IMR-90 (cell line): Measurements from ENCODE around the gene NACC1. TPM values are rescaled to one million over a fixed set of nuclear protein-coding genes. Genes with fewer than 3 reads are reported as not detected.

Source experiments
- ATAC-seq: fragments of 200-7000 bp; cut with Tn5 transposase; 2 replicates; pipeline ENCODE4 v1.9.1; 2020; ENCODE audit warnings: low read depth, mild to moderate bottlenecking, moderate library complexity
- BruUV-seq: library from RNA; stranded (reverse); fragments of 400-500 nt; replicated peaks from 2 replicates; lab custom pipeline; 2021; lab: Mats Ljungman, UMichigan
- CTCF ChIA-PET: fragments of 300-600 bp; formaldehyde crosslinking; extraction: SDS; loops from one replicate; lab custom pipeline; 2021; ENCODE audit warnings: antibody characterized with exemption; lab: Yijun Ruan, JAX
- POLR2A ChIA-PET: fragments of 300-600 bp; sonication (Branson Sonifier 250); formaldehyde crosslinking; loops from one replicate; lab custom pipeline; 2022; ENCODE audit warnings: antibody characterized with exemption; ENCODE audit not compliant: unreplicated experiment; lab: Charles Lee
- DNase-seq: peaks from one replicate; pipeline ENCODE4 v3.0.0; 2013
- H2AFZ ChIP-seq: replicated peaks from 2 replicates; pipeline ENCODE3; 2013; ENCODE audit warnings: low read length, mild to moderate bottlenecking; ENCODE audit not compliant: poor library complexity
- H2AK5ac ChIP-seq: 2 replicates; pipeline ENCODE4 v1.6.1; 2013; ENCODE audit warnings: low read depth, low read length, inconsistent platforms
- H2AK9ac ChIP-seq: replicated peaks from 2 replicates; pipeline ENCODE3; 2013; ENCODE audit warnings: mild to moderate bottlenecking, low read depth, low read length, moderate library complexity; ENCODE audit not compliant: poor library complexity
- H2BK120ac ChIP-seq: 2 replicates; pipeline ENCODE4 v1.6.1; 2013; ENCODE audit warnings: low read depth, low read length, inconsistent platforms
- H2BK15ac ChIP-seq: 3 replicates; pipeline ENCODE4 v1.6.1; 2013; ENCODE audit warnings: low read depth, low read length, inconsistent platforms
- H2BK20ac ChIP-seq: 2 replicates; pipeline ENCODE4 v1.6.1; 2013; ENCODE audit warnings: low read depth, mild to moderate bottlenecking, inconsistent platforms, low read length, moderate library complexity
- H2BK5ac ChIP-seq: 2 replicates; pipeline ENCODE4 v1.6.1; 2013; ENCODE audit warnings: mild to moderate bottlenecking, low read depth, low read length, inconsistent platforms; ENCODE audit not compliant: poor library complexity, severe bottlenecking
- H3K14ac ChIP-seq: replicated peaks from 2 replicates; pipeline ENCODE4 v1.6.1; 2013; ENCODE audit warnings: low read depth, low read length, inconsistent platforms
- H3K18ac ChIP-seq: 2 replicates; pipeline ENCODE4 v1.6.1; 2013; ENCODE audit warnings: low read depth, low read length, control low read depth
- H3K23ac ChIP-seq: 2 replicates; pipeline ENCODE4 v1.6.1; 2013; ENCODE audit warnings: low read depth, low read length, inconsistent platforms
- H3K27ac ChIP-seq: 2 replicates; pipeline ENCODE4 v1.5.1; 2013; ENCODE audit warnings: mild to moderate bottlenecking, control low read depth, low read length; ENCODE audit not compliant: insufficient read depth
- H3K27me3 ChIP-seq: 2 replicates; pipeline ENCODE4 v1.6.1; 2013; ENCODE audit warnings: low read length; ENCODE audit not compliant: control insufficient read depth, insufficient read depth
- H3K36me3 ChIP-seq: 2 replicates; pipeline ENCODE4 v1.6.1; 2013; ENCODE audit warnings: low read length, mixed read lengths; ENCODE audit not compliant: control insufficient read depth, insufficient read depth
- H3K4ac ChIP-seq: 2 replicates; pipeline ENCODE4 v1.6.1; 2013; ENCODE audit warnings: low read depth, low read length, inconsistent platforms
- H3K4me1 ChIP-seq: 2 replicates; pipeline ENCODE4 v1.6.1; 2013; ENCODE audit warnings: low read length, mixed read lengths; ENCODE audit not compliant: control insufficient read depth, insufficient read depth
- H3K4me2 ChIP-seq: 2 replicates; pipeline ENCODE4 v1.6.1; 2013; ENCODE audit warnings: low read depth, mild to moderate bottlenecking, control low read depth, low read length, moderate library complexity
- H3K4me3 ChIP-seq: 2 replicates; pipeline ENCODE4 v1.5.1; 2013; ENCODE audit warnings: low read depth, mild to moderate bottlenecking, control low read depth, low read length, moderate library complexity; ENCODE audit not compliant: insufficient read depth
- H3K56ac ChIP-seq: 2 replicates; pipeline ENCODE4 v1.6.1; 2013; ENCODE audit warnings: low read length, inconsistent platforms; ENCODE audit not compliant: insufficient read depth; ENCODE audit errors: extremely low read depth
- H3K79me1 ChIP-seq, 2 experiments: 2 replicates each; pipeline ENCODE4 v1.6.1; 2013; ENCODE audit warnings: low read length in 2 of 2, inconsistent platforms in 1 of 2, low read depth in 1 of 2
- H3K9ac ChIP-seq: 2 replicates; pipeline ENCODE4 v1.6.1; 2013; ENCODE audit warnings: low read depth, low read length, control low read depth
- H3K9me1 ChIP-seq: 2 replicates; pipeline ENCODE4 v1.6.1; 2013; ENCODE audit warnings: low read length, inconsistent platforms; ENCODE audit not compliant: insufficient read depth
- H3K9me3 ChIP-seq: 2 replicates; pipeline ENCODE4 v1.6.1; 2013; ENCODE audit warnings: low read length; ENCODE audit not compliant: control insufficient read depth, insufficient read depth
- H4K20me1 ChIP-seq: 2 replicates; pipeline ENCODE4 v1.6.1; 2013; ENCODE audit warnings: low read length, inconsistent platforms; ENCODE audit not compliant: insufficient read depth
- H4K5ac ChIP-seq: 2 replicates; pipeline ENCODE4 v1.6.1; 2013; ENCODE audit warnings: mild to moderate bottlenecking, low read depth, low read length, control low read depth
- H4K8ac ChIP-seq, 2 experiments: 2 replicates each; pipeline ENCODE4 v1.6.1; 2013; ENCODE audit warnings: low read depth in 2 of 2, low read length in 2 of 2, control low read depth in 1 of 2, inconsistent platforms in 1 of 2
- H4K91ac ChIP-seq: 2 replicates; pipeline ENCODE4 v1.6.1; 2013; ENCODE audit warnings: low read depth, low read length, inconsistent platforms; ENCODE audit not compliant: insufficient read depth
- BHLHE40 ChIP-seq: fragments of 150-350 bp; IDR thresholded peaks from 2 replicates; pipeline ENCODE4 v1.6.1; 2016; ENCODE audit warnings: mild to moderate bottlenecking, low read depth, low read length
- CEBPB ChIP-seq: IDR thresholded peaks from 2 replicates; pipeline ENCODE4 v1.6.1; 2012; ENCODE audit warnings: low read depth, low read length, improper control_type of control experiment
- FOS ChIP-seq: fragments of 150-350 bp; IDR thresholded peaks from 2 replicates; pipeline ENCODE4 v1.6.1; 2016; ENCODE audit warnings: low read depth, low read length
- MXI1 ChIP-seq: IDR thresholded peaks from 2 replicates; pipeline ENCODE4 v1.6.1; 2012; ENCODE audit warnings: low read depth, mild to moderate bottlenecking, low read length, moderate library complexity, borderline replicate concordance
- NFE2L2 ChIP-seq: fragments of 150-350 bp; IDR thresholded peaks from 2 replicates; pipeline ENCODE4 v1.6.1; 2016; ENCODE audit warnings: low read depth, mild to moderate bottlenecking, low read length
- RAD21 ChIP-seq: IDR thresholded peaks from 2 replicates; pipeline ENCODE4 v1.6.1; 2012; ENCODE audit warnings: low read length, improper control_type of control experiment
- RFX5 ChIP-seq: IDR thresholded peaks from 2 replicates; pipeline ENCODE4 v1.8.0; 2012; ENCODE audit warnings: low read depth, mild to moderate bottlenecking, low read length, moderate library complexity
- SMC3 ChIP-seq: fragments of 150-350 bp; IDR thresholded peaks from 2 replicates; pipeline ENCODE4 v1.6.1; 2016; ENCODE audit warnings: low read depth, mild to moderate bottlenecking, antibody characterized with exemption, low read length, moderate library complexity
- WGBS, 2 experiments: methylation state at CpG; one replicate each; pipeline versions ENCODE4 v1.1.5 to v1.1.7; 2013; ENCODE audit warnings: missing lambda C conversion rate in 2 of 2; ENCODE audit not compliant: insufficient read length in 1 of 2; ENCODE audit errors: extremely low coverage in 2 of 2; 5-methylcytosine and 5-hydroxymethylcytosine counted together
- dilution Hi-C: fragments of 300-500 bp; cut with HindIII; formaldehyde crosslinking; loops from one replicate; pipeline ENCODE4 v1.14.3; 2018; ENCODE audit warnings: low sequenced_read_pairs; ENCODE audit not compliant: unreplicated experiment
- in situ Hi-C: fragments of 300-500 bp; cut with MboI; formaldehyde crosslinking; loops from 3 replicates; pipeline ENCODE4 v1.14.3; 2019; ENCODE audit warnings: low sequenced_read_pairs, inconsistent platforms, mixed read lengths
- intact Hi-C: fragments of 100-400 bp; cut with micrococcal nuclease; formaldehyde crosslinking; loops from 2 replicates; pipeline ENCODE4 v1.10.0; 2022
- polyA plus RNA-seq, 3 experiments: library from polyadenylated mRNA; depleted of rRNA; stranded (reverse); fragments of >200 nt; gene quantifications; 2 replicates each; pipeline ENCODE4 v1.2.3, GENCODE V29; 2012; ENCODE audit warnings: low replicate concordance in 1 of 3
- total RNA-seq: library from RNA; depleted of rRNA; stranded (reverse); fragments of >200 nt; gene quantifications from 2 replicates; pipeline ENCODE4 v1.2.3, GENCODE V29; 2012
- TF ChIP-seq, protein P1 (sequence below): conservative IDR thresholded peaks from 2 replicates; pipeline ENCODE4 v1.5.1; 2012; ENCODE audit warnings: mild to moderate bottlenecking, low read depth, low read length, improper control_type of control experiment
- TF ChIP-seq, protein P2 (sequence below): fragments of 150-350 bp; IDR thresholded peaks from 2 replicates; pipeline ENCODE4 v1.6.1; 2016; ENCODE audit warnings: low read depth, mild to moderate bottlenecking, low read length, moderate library complexity, borderline replicate concordance

Gene NACC1
- total and polyA plus RNA-seq, 2 of the 4 experiments (the other 2 are of a cell fraction) = 42.5 to 181 TPM

- WGBS, 2 experiments = no CpG with 5 or more reads among the region's 18 CpGs
- Histone ChIP-seq H3K18ac (no peak overlapping the region), H3K4me3 (no peak overlapping the region), H3K79me1 (peaks cover 0 to 17% of the 10 kb centered on the region in 2 experiments; a peak in 1 of 4 replicates), H2BK15ac (no peak overlapping the region), H3K27ac (no peak overlapping the region), H3K27me3 (no peaks in the 10 kb centered on the region), H3K56ac (no peak overlapping the region), H2AFZ (no peak overlapping the region), H2BK20ac (no peak overlapping the region), H4K91ac (no peak overlapping the region), H2AK9ac (no peak overlapping the region), H3K4me2 (no peak overlapping the region), H2AK5ac (no peak overlapping the region), H3K9me3 (no peaks in the 10 kb centered on the region), H2BK5ac (no peak overlapping the region), H3K14ac (no peak overlapping the region), H3K9me1 (0 out of 2 replicates have a peak, but pooled peaks cover 4% of the 10 kb centered on the region), H3K4me1 (peaks cover 12% of the 10 kb centered on the region), H3K9ac (no peak overlapping the region), H4K5ac (no peak overlapping the region), H2BK120ac (no peak overlapping the region), H3K4ac (no peak overlapping the region), H4K8ac (no peak overlapping the region), H4K20me1 (no peaks in the 10 kb centered on the region; the same call in 1 of the 2 replicates), H3K36me3 (peaks cover 10% of the 10 kb centered on the region; the same call in 1 of the 2 replicates), H3K23ac (no peak overlapping the region)
- peak; percentile 36; the same call in 1 of the 2 replicates for TF ChIP-seq RAD21
- no peak for TF ChIP-seq BHLHE40
- no peak for TF ChIP-seq MXI1
- TF ChIP-seq FOS = no peak
- TF ChIP-seq RFX5 = no peak
- TF ChIP-seq, protein P1, sequence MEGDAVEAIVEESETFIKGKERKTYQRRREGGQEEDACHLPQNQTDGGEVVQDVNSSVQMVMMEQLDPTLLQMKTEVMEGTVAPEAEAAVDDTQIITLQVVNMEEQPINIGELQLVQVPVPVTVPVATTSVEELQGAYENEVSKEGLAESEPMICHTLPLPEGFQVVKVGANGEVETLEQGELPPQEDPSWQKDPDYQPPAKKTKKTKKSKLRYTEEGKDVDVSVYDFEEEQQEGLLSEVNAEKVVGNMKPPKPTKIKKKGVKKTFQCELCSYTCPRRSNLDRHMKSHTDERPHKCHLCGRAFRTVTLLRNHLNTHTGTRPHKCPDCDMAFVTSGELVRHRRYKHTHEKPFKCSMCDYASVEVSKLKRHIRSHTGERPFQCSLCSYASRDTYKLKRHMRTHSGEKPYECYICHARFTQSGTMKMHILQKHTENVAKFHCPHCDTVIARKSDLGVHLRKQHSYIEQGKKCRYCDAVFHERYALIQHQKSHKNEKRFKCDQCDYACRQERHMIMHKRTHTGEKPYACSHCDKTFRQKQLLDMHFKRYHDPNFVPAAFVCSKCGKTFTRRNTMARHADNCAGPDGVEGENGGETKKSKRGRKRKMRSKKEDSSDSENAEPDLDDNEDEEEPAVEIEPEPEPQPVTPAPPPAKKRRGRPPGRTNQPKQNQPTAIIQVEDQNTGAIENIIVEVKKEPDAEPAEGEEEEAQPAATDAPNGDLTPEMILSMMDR = peak; percentile 35
- no peak for TF ChIP-seq NFE2L2
- TF ChIP-seq, protein P2, sequence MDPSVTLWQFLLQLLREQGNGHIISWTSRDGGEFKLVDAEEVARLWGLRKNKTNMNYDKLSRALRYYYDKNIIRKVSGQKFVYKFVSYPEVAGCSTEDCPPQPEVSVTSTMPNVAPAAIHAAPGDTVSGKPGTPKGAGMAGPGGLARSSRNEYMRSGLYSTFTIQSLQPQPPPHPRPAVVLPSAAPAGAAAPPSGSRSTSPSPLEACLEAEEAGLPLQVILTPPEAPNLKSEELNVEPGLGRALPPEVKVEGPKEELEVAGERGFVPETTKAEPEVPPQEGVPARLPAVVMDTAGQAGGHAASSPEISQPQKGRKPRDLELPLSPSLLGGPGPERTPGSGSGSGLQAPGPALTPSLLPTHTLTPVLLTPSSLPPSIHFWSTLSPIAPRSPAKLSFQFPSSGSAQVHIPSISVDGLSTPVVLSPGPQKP = no peak
- TF ChIP-seq CEBPB = no peak
- 0 out of 2 replicates have a peak, but pooled peaks have one; percentile 3 for TF ChIP-seq SMC3
- ChIA-PET POLR2A (interaction anchor here (0.6 kb wide), 1 partner anchor 97 kb away, joined by 7 read pairs; no protein-coding TSS in a partner anchor), CTCF (interaction anchor here (0.6 kb wide), 1 partner anchor 212 kb away, joined by 4 read pairs; no protein-coding TSS in a partner anchor)
- no peak for ATAC-seq
- BruUV-seq = no TSS peak
- in situ Hi-C loops (no loop called here), dilution Hi-C loops (no loop called here), intact Hi-C loops (no loop called here)
- DNase-seq = no peak
These were observed 17.0 kb upstream of the NACC1 start for GRCh38 chr19:13100841-13101589.
